CD4-positive, alpha-beta T cell treated with Interleukin-21 for 1 hour (primary cell): ENCODE measurements around the gene TOR4A.

Experiments
- DNase-seq: peaks from one replicate; pipeline ENCODE4 v3.0.0-alpha.2; 2020

Gene TOR4A

GRCh38 chr9:137295849-137296669 is 18.5 kb downstream of the TOR4A start:
- DNase-seq = no peak

- DNase-seq = no peak
Measured at GRCh38 chr9:137296670-137297664, 19.4 kb downstream of the TOR4A start.

DNA sequence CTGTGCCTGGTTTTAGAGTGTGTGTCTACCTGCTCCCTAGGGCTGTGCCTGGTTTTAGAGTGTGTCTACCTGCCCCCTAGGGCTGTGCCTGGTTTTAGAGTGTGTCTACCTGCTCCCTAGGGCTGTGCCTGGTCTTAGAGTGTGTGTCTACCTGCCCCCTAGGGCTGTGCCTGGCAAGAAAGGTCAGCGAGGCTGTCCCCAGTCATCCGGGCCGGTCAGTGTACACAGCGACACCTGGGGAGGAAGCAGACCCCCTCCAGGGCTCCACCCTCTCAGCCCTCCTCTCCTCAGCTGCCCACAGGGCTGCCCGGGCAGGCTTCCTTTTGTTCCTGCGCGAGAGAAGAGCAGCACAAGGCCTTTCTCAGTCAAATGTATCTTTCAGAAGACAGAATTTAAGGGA is 20.4 kb downstream of the TOR4A start:
- no peak for DNase-seq

GRCh38 chr9:137298401-137299202 is 21.1 kb downstream of the TOR4A start:
- DNase-seq = no peak

DNA sequence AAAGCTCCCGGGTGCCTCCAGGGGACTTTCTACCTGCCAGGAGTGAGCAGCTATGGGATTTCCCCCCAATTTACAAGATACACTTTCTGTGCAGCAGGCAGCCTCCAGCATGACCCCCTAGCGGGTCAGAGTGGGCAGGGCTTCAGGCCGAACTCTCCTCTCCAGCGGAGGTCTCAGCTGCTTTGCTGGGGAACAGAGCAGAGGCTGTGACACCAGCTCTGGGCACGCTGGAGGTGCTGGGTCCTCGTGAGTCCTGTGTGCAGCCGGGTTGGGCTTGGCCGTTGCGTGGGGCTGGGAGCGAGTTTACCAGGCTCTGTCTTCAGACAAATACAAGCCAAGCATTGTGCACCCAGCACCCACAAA is 21.7 kb downstream of the TOR4A start:
- no peak for DNase-seq

DNA sequence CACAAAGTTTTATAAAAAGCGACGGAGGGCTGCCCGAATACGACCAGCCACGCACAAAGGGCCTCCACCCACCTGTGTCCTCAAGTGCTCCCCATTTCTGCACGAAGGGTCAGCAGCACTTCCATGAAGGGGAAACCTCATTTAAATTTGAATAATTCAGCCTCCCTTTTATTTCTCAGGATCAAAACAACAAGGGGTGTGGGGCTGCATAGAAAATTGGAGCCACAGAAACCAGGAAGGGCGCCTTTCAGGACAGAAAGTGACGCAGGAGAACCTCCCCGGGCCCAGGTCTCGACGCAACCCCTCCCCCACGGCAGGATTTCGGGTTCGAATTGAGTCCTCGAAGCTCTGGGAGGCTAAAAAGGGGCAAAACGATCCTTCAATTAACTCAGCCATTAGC is 22.4 kb downstream of the TOR4A start:
- DNase-seq = no peak

DNA sequence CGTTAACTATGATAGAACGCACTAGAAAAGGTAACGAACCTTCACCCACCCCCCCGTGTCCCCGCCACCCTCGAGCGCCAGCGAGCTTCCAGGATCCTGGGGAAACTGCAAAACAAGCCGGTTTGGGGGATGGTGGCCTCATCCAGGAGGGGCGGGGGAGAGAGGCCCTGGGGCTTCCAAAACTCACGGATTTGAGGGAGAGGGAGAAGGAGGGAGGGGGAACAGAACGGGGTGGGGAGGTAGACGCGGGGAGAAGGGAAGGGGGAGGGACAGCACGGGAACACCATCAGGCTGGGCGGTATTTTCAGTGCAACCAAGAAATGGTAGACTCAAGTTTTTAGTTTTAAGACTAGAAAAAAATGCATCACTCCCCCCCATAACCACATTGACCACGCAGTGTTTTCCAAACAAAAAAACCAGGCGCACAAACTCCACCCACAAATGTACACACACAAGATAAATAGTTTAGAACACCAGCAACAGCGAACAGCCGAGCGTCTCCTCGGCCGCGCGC is 23.1 kb downstream of the TOR4A start:
- no peak for DNase-seq

GRCh38 chr9:137301081-137301947 is 23.8 kb downstream of the TOR4A start:
- DNase-seq = no peak

DNA sequence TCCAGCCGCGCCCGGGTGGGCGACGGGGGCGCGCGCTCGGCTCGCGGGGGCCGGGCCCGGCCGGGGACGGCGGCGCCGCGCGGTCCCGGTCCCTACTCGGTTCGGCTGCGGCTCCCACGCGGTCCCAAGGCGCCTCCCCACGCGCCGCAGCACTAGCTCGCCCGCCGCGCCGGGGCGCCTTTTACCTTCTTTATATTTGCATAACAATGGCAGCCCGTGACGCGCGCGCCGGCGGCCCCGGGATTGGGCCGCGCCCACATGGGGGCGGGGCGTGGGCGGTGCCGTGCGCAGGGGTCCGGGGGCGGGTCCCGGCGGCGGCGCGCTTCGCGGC is 24.6 kb downstream of the TOR4A start, which contains the start of gene NRARP:
TSS of gene NRARP (minus strand) at position 154 of the 331 bp plus-strand sequence. CDS start 343 bp downstream, outside the sequence.
- peak; percentile 92 for DNase-seq

DNA sequence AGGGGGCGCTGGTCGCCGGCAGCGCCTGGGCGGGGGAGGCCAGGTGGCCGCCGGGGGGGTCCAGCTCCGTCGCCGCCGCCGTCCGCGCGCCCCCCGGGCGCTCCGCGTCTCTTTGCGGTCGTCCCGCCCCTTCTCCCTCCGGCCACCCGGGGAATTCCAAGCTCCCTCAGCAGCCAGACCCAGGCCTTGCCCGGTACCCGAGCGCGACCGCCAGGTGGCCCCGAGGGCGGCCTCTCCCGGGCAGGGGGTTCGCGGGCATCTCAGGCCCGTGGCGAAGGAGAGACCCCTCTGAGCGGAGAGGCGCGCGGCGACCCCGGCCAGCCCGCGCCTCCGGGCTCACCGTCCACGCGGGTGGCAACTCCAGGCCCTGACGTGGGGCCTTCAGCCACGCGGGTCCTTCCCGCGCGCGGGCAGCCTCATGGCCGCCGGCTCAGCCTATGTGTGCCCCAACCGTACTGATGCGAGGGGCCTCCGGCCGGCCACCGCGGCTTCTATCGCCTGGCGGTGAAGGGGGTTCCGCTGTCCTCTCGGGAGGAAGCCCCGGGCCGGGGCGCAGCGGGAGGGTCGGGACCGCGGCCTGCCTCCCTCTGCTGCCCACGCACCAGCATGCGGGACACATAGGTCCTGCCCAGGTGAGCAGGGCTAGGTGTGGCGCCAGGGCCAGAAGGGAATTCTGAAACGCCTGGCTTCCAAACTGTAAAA is 25.1 kb downstream of the TOR4A start:
- no peak for DNase-seq

DNA sequence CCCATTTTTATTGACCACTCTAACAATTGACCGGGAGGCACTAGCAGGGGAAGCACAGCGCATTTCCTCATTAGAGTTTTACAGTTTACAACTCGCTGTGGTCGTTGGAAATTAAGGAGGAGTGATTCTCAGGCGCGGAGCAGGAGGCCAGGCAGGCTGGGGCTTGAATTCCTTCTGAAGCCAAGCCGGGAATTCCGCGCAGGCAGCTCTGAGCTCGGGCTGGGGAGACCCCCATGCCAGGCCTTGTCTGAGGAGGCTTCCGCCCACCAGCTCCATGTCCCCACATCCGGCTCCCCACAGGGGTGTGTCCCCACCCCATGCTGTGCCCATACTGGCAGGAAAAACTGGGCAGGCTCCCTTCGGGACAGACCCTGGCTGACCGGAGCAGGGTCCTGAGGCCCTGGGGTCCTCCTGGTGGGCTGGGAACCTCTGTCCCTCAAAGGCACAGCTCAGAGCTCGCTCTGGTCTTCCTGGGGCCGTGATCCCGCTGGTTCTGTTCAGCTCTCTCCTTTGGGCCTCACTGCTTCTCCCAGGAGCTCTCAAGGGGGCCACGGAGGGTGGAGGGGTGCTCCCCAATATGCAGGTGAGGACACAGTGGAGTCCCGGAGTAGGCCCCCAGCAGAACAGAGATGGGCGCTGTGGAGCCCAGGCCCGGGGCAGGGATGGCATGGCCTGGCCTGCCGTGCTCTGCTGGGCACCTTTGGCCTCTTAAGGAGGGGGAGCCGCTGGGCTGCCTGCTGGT is 25.8 kb downstream of the TOR4A start:
- no peak for DNase-seq

- no peak for DNase-seq
Measured at GRCh38 chr9:137303893-137304382, 26.4 kb downstream of the TOR4A start.

DNA sequence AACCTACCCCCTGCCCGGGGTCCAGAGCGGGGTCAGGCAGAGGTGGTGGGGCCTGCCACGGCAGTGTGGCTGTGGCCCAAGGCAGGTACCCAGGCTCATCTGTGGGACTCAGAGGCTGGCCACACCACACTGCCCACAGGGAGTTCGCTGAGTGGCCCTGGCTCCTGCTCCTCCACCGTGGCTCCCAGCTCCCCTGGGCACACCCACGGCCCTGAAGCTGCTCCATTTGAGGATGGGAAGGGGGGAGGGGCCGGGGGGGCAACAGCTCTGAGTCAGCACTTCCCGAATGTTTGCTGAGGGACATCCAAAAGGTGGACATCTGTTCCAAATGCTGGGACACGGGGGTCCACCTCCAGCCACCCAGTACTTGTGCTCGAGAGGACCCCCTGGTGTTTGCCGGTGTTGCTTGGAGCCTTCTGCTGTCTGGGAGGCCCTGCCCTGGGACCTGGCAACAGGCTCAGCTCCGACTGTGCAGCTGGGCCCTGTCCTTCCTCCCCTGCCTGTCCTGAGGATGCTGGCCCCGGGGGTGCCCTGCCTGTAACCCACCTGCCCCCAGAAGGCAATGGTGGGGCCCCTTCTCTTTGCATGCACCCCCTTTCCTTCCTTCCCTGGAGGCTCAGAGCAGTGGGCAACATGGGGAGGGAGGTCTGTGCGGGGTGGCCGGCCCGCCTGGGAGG is 27.0 kb downstream of the TOR4A start:
- no peak for DNase-seq

DNA sequence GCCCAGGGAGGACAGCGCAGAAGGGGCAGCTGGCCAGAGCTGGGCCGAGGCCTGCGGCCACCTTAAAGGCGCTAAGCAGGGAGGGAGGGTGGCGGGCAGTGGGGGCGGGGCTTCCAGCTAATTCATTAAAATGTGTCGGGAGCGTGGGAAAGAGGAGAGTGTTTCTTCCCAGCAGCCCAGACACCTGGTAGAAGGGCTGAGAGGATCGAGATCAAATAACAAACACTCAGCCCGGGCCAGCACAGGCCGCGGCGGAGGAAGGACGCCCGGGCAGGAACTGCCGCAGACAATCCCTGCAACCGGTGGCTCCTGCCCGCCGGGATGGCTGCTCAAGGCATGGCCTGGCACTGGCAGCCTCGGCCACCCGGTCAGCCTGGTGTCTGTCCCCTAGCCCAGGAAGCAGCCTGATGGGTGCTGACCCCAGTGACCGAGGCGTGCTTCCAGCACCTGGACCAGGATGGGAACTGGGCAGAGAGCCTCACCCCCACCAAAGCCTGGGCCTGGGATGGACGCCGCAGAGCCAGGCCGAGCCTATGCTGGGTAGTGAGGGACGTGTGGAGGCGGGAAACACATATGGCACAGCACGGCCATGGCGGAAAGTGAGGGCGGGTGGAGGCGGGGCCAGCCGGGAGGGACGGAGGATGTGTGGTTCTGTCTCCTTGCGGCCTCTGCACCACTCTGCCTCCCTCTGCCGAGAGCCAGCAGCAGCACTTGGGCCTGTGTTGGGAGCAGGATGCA is 27.7 kb downstream of the TOR4A start:
- DNase-seq = peak; percentile 60

GRCh38 chr9:137305798-137306065 is 28.2 kb downstream of the TOR4A start:
- no peak for DNase-seq

DNA sequence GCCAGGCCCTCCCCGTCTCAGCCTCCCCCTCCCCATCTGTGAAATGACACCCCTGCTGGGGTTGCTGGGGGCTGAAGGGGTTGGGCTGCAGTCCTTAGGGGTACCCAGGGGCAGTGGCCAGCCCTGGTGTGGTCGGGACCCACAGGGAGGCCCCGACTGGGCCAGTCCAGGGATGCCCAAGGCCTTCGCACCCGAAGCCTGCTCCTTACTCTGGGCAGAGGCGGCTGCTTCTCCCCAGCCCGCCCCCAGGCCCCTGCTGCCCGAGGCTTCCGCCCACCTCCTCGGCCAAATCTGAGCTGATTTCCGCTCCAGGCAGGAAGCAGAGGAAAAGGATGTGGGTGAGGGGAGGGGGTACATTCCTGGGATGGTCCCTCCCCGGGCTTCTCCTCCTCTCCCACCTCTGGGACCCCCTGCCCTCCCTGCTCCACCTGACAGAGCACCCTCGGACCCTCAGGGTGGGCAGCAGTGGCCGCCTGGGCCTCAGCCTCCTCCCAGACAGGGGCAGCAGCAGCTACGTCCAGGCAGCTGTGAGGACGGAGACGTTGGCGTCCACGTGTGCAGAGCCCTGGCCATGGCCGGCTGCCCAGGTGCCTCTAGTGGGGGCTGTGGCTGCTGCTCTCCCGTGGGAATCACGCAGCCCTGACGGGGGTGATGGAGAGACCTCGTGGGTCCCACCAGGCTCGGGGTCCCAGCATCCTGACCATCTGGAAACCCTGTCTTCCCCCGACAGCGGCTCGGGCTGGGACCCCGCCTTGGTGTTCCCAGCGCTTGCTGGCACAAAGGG is 28.7 kb downstream of the TOR4A start:
- DNase-seq = no peak

GRCh38 chr9:137306850-137307254 is 29.3 kb downstream of the TOR4A start:
- DNase-seq = no peak
